Endothelial cell of hepatic sinusoid (primary cell): Measurements from ENCODE around the gene NFATC1.

Experiments used
- in situ Hi-C: cut with HindIII; loops from 2 replicates; pipeline ENCODE4 v1.10.0; 2017; ENCODE audit warnings: low sequenced_read_pairs

NFATC1 gene

DNA sequence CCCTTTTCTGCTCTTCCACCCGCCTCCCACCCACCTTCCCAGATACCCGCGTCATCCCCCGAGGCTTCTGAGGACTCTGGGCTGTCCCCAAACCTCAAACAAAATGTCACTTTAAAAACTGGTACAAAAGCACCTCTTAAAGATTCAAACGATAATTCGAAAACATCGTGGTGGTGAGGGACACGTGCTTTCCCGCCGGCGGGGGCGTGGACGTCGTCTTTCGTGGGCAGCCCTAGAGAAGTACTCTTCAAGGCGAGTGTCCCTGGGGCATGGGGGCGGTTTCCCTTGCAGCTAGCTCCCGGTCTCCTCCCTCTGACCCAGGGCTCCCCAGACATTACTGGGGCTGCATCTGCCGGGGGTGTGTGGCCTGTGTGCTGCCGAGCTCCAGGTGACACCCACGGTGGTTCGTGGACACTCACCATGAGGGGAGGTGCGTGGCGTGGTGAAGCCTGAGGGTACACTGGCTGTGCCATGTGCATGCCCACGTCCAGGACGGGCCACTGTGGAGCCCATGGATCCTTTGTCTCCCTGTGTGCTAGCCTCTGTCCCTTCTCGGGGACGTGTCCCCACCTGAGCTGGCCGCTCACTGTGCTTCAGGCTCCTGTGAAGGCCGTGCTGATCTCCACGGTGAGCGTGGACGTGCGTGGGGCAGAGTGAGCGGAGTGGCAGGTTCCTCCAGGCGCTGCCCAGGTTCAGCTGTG is 117.8 kb downstream of the NFATC1 start:
- in situ Hi-C loops: no loop called here

DNA sequence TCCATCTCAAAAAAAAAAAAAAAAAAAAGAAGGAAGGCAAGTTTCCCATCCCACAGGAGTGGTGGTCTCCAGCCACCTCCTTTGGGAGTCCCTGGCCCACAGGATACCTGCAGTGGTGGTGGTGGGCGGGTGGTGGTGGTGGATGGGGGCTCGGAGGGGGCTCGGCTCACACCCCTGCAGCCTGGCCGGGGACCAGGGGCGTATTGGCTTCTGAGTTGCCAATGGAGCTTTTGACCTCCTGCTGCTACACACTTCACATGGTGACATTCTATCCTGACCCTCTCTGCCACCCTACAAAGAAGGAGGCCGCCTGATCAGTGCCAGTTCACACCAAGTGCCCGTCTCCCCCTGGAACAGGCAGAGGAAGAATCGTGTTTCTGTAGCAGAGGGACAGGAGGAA is 119.6 kb downstream of the NFATC1 start:
- in situ Hi-C loops: no loop called here

DNA sequence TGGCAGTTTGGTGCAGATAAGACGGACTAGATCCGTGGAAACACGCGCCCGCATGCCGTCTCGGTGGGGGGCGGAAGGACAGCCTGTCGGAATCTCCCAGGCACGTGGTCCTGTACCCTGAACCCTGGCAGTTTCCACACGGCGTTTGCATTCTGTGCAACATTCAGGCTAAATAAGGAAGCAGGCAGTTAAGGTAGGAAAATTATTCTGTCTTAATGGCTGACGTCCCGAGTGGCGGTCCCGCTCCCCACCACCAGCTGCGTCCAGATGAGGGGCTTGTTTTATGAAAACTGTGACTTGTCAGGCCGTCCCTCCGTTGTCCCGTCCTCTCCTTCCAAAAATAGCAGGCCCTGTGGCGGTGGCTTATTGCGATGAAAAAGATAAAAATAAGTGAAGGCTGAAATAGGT is 120.2 kb downstream of the NFATC1 start:
- in situ Hi-C loops: no loop called here

DNA sequence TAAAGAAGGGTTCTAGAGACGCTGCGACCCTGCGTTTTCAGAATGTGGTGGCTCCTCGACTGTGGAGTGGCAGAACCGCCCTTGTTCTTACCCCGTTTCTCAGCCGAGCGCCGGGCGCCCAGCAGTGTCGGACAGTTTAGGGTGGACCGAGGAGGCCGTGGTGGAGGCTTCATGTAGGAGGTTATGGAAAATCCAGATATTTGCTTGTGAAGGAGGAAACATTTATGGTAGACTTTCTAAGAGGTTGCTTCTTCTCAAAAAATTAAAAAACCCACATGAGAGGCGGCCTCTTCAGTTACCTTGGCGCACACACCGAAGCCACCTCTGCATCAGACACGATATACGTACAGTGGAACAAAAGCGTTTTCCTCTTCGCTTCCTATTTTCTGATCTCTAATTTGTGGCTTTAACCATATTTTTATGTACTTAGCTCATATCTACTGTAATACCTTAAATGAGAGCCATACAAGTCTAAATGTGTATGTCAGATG is 120.8 kb downstream of the NFATC1 start:
- in situ Hi-C loops: no loop called here

DNA sequence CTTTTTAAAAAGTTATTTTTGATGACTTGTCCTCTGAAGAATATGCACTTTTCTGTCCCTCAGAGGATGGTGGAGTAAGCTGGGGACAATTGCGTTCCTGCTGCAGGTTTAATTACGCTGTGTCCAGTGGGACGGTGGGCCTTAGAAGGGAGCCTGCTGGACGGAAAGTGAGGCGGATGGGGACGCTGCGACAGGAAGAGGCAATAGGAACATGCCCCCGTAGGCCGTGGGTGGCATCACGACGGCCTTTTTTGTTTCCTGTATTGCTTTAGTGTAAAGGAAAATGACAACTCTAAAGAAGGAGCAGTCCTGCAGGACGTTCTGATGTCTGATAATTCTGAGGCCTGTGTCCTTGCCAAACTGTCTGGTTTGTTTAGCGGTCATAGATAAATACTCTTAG is 121.6 kb downstream of the NFATC1 start:
- in situ Hi-C loops: no loop called here

DNA sequence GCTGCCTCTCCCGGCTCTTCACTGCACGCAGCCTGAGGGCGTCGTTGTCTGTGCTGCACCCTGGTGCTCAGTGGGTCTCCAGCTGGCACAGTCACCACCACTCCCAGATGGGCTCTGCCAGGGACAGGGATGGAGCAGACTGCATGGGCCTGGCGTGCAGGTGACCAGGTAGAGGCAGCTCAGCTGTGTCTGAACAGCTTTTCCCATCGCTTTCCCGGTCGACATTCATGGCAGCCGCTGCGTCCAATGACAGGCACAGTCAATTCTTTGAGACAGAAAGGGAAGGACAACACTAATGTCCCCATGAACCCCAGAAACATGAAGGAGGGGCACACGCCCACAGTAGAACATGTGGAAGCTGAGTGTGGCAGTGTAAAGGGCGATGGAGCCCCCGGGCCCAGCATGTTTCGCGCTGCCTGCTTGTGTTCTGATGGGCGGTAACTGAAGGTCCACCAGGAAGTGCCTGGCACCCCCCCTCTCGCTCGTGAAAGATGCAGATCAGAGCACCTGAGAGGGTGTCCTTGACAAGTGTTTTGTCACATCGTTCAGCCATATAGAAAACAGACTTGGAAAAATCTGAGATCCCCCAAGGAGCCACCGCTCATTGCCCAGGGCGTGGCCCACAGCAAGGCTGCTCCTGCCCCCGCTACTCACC is 122.4 kb downstream of the NFATC1 start:
- in situ Hi-C loops: no loop called here

DNA sequence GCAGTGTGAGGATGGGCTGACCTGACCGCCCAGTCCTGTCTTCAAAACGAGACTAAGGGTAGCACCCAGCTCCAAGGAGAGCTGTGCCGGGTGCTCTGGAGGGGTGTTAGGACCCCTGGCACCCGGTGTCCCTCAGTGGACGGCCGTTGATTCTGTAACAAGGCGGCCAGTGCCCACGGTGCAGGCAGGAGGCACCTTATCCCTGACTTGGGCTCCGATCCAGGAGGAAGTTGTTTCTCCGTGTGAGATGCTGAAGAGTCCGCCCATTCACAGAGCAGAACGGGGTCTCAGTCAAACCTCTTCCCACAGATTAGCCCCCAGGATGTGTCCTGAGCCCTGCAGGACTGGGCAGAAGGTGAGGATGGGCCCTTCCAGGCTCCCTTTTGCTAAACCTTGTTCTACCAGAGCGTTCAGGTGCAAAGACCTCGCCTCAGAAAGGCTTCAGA is 123.0 kb downstream of the NFATC1 start:
- in situ Hi-C loops: no loop called here

DNA sequence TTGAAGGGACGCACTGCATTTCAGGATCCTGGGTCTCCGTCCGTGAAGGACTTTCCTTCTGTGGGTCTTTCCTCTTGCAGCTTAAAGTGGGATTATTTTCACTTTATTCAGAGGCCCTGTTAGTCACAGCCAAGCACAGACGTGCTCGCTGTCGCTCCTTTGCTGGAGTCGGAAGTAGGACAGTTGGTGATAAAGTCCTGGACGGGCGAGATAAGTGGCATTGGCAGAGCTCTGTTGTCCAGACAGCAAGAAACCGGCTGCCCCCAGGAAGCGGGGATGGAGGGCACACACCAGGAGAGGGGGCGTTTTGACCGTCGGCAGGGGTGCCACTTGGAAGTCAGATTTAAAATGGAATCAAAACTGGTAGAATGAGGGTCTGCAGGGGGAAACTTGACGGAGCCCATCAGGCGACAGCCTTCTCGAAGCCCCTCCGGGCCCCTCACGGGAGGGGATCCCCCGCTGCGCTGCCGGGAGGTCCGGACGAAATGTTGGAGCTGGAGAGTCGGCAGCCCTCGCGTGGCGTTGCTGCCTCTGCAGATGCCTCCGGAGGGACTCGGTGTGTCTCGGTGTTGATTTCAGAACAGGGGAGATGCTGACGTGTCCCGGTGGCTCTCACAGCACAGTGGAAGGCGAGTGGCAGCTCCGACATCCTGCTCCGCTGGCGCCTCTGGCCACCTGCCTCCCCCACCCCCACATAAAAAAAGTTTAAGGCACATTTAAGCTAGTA is 124.2 kb downstream of the NFATC1 start:
- in situ Hi-C loops: no loop called here

DNA sequence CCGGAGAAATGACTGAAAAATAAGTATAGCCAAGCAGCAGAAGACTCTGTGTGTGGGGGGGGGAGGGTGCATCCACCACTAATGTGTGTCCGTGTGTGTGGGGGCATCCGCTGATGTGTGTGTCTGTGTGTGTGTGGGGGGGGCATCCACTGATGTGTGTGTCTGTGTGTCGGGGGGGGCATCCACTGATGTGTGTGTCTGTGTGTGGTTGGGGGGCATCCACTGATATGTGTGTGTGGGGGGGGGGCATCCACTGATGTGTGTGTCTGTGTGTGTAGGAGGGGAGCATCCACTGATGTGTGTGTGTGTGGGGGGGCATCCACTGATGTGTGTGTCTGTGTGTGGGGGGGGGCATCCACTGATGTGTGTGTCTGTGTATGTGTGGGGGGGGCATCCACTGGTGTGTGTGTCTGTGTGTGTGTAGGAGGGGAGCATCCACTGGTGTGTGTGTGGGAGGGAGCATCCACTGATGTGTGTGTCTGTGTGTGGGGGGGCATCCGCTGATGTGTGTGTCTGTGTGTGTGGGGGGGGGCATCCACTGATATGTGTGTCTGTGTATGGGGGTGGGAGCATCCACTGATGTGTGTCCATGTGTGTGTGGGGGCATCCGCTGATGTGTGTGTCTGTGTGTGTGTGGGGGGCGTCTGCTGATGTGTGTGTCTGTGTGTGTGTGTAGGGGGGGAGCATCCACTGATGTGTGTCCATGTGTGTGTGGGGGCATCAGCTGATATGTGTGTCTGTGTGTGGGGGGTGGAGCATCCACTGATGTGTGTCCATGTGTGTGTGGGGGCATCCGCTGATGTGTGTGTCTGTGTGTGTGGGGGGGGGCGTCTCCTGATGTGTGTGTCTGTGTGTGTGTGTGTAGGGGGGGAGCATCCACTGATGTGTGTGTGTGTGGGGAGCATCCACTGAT is 125.0 kb downstream of the NFATC1 start:
- in situ Hi-C loops: no loop called here

DNA sequence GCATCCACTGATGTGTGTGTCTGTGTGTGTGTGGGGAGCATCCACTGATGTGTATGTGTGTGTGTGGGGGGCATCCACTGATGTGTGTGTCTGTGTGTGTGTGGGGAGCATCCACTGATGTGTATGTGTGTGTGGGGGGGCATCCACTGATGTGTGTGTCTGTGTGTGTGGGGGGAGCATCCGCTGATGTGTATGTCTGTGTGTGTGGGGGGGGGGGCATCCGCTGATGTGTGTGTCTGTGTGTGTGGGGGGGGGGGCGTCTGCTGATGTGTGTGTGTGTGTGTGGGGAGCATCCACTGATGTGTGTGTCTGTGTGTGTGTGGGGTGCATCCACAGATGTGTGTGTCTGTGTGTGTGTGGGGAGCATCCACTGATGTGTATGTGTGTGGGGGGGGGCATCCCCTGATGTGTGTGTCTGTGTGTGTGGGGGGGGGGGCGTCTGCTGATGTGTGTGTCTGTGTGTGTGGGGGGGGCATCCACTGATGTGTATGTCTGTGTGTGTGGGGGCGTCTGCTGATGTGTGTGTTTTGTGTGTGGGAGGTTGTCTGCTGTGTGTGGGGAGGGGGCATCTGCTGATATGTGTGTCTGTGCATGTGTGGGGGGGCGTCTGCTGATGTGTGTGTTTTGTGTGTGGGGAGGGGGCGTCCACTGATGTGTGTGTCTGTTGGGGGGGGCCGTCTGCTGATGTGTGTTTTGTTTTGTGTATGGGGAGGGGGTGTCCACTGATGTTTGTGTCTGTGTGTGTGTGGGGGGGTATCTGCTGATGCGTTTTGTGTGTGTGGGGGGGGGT is 125.9 kb downstream of the NFATC1 start:
- in situ Hi-C loops: no loop called here

DNA sequence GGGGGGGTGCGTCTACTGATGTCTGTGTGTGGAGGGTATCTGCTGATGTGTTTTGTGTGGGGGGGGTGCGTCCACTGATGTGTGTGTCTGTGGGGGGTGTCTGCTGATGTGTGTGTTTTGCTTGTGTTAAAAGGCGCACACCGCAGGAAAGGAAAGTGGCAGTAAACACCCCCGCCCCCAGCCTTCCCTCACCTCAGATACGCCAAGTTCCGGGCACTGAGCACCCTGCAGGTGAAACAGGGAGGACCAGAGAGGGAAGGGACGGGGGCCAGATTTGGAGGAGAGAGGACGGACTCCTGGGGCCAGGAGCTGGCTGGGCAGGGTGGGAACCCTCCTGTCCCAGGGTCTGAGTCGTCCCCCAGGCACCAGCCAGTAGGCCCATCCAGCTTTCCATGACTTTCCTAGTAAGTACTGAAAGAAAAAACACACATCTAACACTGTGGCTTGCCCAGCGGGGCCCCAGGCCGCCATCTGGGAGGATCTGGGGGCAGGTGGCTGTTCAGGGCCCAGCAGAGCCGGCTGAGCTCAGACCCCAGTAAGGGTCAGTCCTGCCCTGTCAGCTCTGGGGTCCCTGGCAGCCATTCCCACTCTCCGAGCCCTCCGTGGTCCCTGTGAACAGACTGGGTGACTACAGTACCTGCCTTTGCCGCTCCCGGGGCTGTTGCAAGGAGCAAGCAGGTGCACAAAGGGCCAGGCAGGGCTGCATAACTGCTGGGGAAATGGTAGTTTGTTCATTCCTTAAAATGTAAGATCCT is 126.9 kb downstream of the NFATC1 start:
- in situ Hi-C loops: no loop called here

DNA sequence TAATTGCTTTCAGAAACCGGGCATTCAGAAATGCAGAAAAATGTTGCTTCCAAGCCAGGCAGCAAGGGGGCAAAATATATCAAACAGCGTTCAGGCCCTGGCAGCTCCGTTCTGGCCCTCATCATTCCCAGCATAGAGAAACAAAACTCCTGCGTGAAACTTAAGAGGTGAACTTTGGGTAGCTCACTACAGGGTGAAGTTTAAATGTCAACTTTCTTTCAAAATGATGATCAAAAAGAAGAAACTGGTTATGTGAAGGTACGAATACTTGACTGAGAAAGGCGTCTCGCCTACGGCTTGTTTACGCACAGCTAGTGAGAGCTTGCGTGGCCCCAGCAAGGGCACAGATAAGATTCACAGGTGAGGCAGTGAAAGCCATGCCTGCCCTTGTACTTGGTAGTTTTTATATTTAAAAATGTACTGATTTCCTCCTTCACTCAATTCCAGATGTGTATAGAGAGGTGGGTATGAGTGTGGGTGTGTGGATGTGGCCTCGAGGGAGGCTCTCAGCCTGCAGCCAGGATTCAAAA is 127.5 kb downstream of the NFATC1 start:
- in situ Hi-C loops: no loop called here

DNA sequence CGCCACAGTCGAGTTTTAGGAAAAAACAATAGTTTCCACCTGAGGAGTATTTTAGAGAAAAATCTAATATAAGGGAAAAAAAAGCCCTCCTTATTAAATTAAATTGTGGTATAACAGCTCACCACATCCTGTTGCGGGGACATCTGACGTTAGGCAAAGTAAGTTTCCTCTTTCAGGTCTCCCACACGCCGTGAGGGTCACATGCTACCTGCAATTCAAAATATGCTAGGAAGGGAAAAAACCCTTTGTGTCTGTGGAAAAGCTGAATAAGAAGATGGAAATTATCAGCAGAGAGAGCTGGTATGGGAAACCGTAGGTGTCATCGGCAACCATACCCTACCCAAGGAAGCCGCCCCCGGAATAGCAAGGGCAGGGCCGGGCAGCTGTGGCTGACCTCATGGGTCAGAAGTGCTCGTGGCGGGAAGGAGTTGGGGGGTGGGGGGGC is 128.0 kb downstream of the NFATC1 start:
- in situ Hi-C loops: no loop called here

DNA sequence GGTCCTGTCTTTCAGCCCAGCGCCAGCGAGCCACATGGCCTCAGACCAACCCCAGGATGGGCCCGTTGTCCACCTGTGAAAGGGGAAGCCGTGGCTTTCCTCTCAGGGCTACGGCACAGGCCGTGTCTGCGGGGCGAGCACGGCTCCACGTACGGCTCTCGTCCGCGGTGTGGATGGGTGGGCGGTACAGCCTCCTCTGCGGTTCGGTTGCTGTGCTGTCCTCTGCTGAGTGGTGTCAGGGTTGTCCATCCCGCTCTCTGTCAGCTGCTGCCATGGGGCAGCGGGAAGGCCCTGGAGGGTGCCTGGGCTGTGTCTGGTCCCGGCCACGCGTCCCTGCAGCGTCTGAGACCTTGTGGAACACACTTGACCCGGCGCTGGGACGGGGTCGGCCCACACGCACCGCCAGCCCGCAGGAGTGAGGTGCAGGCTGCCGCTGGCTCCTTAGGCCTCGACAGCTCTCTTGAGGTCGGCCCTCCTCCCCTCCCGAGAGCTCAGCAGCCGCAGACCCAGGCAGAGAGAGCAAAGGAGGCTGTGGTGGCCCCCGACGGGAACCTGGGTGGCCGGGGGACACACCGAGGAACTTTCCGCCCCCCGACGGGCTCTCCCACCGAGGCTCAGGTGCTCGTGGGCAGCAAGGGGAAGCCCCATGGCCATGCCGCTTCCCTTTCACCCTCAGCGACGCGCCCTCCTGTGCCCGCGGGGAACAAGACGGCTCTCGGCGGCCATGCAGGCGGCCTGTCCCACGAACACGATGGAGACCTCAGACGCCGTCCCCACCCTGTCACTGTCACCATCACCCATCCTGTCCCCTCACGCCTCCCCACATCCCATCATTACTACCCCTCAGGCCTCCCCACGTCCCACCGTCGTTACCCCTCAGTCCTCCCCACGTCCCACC is 128.7 kb downstream of the NFATC1 start:
- in situ Hi-C loops: no loop called here

DNA sequence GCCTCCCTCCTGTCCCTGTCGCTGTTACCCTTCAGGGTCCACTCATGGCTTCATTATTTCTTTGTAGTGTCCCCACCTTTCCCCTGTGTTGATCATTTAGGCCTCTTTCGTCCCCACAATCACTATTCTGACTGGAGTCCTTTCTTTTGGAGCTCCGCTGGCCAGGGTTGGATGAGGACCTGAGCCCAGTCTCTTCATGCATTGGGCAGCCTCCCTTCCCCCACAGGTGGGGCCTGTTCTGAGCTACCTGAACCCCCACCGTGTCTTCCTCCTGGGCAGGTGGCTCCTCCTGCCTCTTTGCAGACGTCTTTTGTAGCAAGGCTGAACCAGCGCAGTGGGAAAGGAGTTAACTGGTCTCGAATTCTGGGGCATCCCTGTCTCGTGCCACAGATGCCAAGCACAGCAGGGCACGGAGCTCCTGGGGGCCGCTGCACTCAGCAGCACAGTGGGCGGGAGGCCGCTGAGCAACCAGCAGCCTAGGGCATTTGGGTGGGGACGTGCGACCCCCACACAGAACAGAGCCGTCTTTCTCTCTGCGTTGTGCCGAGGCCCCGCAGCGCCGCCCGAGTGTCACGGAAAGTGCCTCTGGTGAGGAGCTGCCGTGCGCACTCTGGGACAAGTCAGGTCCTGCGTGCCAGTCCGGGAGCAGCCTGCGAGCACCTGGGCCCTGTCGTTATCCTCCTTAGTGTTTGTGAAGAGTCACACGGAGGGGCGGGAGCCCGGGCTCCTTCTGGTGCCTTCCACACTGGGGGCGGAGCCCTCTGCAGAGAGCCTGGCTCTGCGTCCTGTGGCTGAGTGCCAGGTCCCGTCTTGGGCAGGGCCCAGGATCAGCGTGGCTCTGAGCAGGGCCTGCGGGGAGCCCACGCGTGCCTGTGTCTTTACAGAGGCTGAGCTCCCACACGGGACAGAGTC is 130.1 kb downstream of the NFATC1 start:
- in situ Hi-C loops: no loop called here

DNA sequence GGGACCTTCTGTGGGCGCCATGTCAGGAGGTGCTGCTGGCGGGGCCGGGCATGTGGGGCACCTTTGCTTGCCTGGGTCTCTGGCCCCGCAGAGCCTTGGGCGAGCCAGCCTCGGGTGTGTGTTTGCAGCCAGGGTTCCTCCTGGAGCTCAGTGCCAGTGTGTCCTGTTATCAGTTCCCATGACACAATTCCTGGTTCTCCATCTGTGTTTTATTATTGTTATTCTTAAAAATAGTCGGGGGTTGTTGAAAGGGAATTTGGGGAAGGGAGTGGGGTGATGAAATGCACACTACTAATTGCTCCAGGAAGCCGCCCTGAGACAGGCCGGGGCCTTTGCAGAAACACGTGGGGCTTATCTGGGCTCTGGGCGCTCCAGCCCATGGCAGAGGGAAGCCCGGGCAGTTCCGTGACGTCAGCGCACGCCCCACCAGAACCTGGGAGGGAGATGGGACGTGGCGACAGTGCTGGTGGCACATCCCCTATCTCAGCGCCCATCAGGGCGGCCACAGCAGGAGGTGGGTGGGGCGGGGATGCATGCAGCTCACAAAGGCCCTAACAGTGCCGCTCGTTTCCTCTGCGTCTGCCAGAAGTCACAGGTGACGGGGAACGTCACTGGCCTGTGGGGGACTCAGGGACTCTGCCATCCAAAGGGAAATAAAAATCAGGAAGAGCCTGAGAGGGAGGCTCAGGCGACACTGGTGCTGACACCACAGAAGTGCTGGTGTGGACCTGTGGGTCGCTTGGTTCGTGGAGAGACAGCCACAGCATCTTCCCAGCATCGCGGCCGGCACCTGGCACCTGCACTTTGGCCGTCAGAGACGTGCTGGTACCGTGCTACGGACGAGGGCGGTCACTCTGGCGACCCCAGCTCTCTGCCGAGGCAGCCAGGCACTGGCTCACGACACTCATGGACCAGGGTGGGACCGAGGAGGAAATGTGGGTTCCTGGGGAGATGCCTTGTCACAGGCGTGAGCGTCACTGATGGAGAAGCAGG is 131.0 kb downstream of the NFATC1 start:
- in situ Hi-C loops: no loop called here
